Hepatocyte (in vitro differentiated cells): ENCODE measurements around the gene LYRM4.

Experiments
- EZH2 ChIP-seq: fragments of 200-600 bp; sonication (generic); IDR thresholded peaks from 2 replicates; pipeline ENCODE4 v1.6.1; 2016; ENCODE audit warnings: antibody characterized with exemption, mild to moderate bottlenecking, borderline replicate concordance
- EZH2phosphoT487 ChIP-seq: fragments of 200-600 bp; sonication (generic); IDR thresholded peaks from one replicate; pipeline ENCODE4 v1.6.1; 2018; ENCODE audit warnings: antibody characterized with exemption, mild to moderate bottlenecking, low read depth, moderate library complexity; ENCODE audit not compliant: unreplicated experiment, severe bottlenecking
- TF ChIP-seq, protein P1 (sequence below): fragments of 200-600 bp; sonication (generic); IDR thresholded peaks from 2 replicates; pipeline ENCODE4 v1.5.1; 2016; ENCODE audit warnings: antibody characterized with exemption, mild to moderate bottlenecking; ENCODE audit not compliant: poor library complexity

DNA sequence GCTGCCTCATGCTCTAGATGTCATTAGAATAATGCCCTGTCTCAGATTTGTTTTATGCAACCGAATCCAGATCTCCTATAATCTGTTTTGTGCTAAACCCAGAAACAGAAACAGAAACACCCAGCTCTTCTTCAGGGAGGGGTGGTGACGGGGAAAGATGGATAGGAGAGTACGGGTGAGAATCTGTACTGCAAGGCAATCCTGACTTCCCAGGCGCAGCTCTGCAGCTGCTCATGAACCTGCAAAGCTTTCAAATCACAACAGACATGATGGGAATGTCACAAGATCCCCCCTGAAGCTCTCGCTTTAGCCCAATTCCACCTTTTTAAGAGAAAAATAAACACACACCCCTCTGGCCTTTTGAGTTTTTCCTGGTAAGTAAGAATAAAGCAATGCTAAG, 104.1 kb downstream of the LYRM4 start:
- TF ChIP-seq, protein P1, sequence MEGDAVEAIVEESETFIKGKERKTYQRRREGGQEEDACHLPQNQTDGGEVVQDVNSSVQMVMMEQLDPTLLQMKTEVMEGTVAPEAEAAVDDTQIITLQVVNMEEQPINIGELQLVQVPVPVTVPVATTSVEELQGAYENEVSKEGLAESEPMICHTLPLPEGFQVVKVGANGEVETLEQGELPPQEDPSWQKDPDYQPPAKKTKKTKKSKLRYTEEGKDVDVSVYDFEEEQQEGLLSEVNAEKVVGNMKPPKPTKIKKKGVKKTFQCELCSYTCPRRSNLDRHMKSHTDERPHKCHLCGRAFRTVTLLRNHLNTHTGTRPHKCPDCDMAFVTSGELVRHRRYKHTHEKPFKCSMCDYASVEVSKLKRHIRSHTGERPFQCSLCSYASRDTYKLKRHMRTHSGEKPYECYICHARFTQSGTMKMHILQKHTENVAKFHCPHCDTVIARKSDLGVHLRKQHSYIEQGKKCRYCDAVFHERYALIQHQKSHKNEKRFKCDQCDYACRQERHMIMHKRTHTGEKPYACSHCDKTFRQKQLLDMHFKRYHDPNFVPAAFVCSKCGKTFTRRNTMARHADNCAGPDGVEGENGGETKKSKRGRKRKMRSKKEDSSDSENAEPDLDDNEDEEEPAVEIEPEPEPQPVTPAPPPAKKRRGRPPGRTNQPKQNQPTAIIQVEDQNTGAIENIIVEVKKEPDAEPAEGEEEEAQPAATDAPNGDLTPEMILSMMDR: no peak
- no peak for TF ChIP-seq EZH2phosphoT487
- no peak for TF ChIP-seq EZH2
